Measurements from ENCODE around the gene DHX32.
A peak's percentile ranks its signal among the peaks of the same experiment; 100 is the strongest.

DHX32 gene

GRCh38 chr10:125848371-125848770 lies 32.7 kb downstream of the DHX32 start:
- DNase-seq (ENCODE audit: low read depth, low spot score): no peak

- no peak for DNase-seq (ENCODE audit: low read depth, low spot score)
Measured at GRCh38 chr10:125846894-125847293, 34.2 kb downstream of the DHX32 start.

GRCh38 chr10:125845617-125846016 lies 35.5 kb downstream of the DHX32 start:
- DNase-seq (ENCODE audit: low read depth, low spot score): no peak

GRCh38 chr10:125844751-125845221 lies 36.3 kb downstream of the DHX32 start:
- DNase-seq (ENCODE audit: low read depth, low spot score): no peak

GRCh38 chr10:125843603-125844329 lies 37.3 kb downstream of the DHX32 start:
- no peak for DNase-seq (ENCODE audit: low read depth, low spot score)

GRCh38 chr10:125840955-125841354 lies 40.1 kb downstream of the DHX32 start:
- no peak for DNase-seq (ENCODE audit: low read depth, low spot score)

- no peak for DNase-seq (ENCODE audit: low read depth, low spot score)
Measured at GRCh38 chr10:125840406-125840805, 40.7 kb downstream of the DHX32 start.

- DNase-seq (ENCODE audit: low read depth, low spot score): no peak
Measured at GRCh38 chr10:125838802-125839575, 42.1 kb downstream of the DHX32 start.

GRCh38 chr10:125836746-125837145 lies 44.3 kb downstream of the DHX32 start:
- no peak for DNase-seq (ENCODE audit: low read depth, low spot score)

GRCh38 chr10:125828311-125828710 lies 52.8 kb downstream of the DHX32 start:
- DNase-seq (ENCODE audit: low read depth, low spot score): no peak

GRCh38 chr10:125827133-125827532 lies 54.0 kb downstream of the DHX32 start:
- no peak for DNase-seq (ENCODE audit: low read depth, low spot score)

- no peak for DNase-seq (ENCODE audit: low read depth, low spot score)
Measured at GRCh38 chr10:125824736-125825135, 56.4 kb downstream of the DHX32 start.

GRCh38 chr10:125823663-125824251 lies 57.3 kb downstream of the DHX32 start:
- no peak for DNase-seq (ENCODE audit: low read depth, low spot score)

- DNase-seq (ENCODE audit: low read depth, low spot score): peak; percentile 83
Measured at GRCh38 chr10:125822878-125823662, 58.0 kb downstream of the DHX32 start, which contains the start of the genes BCCIP and UROS. BCCIP (plus strand) TSS chr10:125823546; CDS start chr10:125823558, 12 bp downstream. UROS (minus strand) TSS chr10:125823258; CDS start chr10:125816499, 6,759 bp downstream.

- no peak for DNase-seq (ENCODE audit: low read depth, low spot score)
Measured at GRCh38 chr10:125820701-125821100, 60.4 kb downstream of the DHX32 start.

- no peak for DNase-seq (ENCODE audit: low read depth, low spot score)
Measured at GRCh38 chr10:125817337-125817946, 63.6 kb downstream of the DHX32 start.

- no peak for DNase-seq (ENCODE audit: low read depth, low spot score)
Measured at GRCh38 chr10:125816548-125816947, 64.5 kb downstream of the DHX32 start.

- DNase-seq (ENCODE audit: low read depth, low spot score): no peak
Measured at GRCh38 chr10:125815764-125816163, 65.3 kb downstream of the DHX32 start.

- DNase-seq (ENCODE audit: low read depth, low spot score): no peak
Measured at GRCh38 chr10:125812128-125812750, 68.9 kb downstream of the DHX32 start.

- no peak for DNase-seq (ENCODE audit: low read depth, low spot score)
Measured at GRCh38 chr10:125811251-125811650, 69.8 kb downstream of the DHX32 start.

GRCh38 chr10:125808047-125808446 lies 73.0 kb downstream of the DHX32 start:
- no peak for DNase-seq (ENCODE audit: low read depth, low spot score)

Data from activated CD4-positive, CD25-positive, alpha-beta regulatory T cell treated with anti-CD3 and anti-CD28 coated beads, Interleukin-2, amount 50 U/mL, for 16 hours (primary cell).